Activated CD8-positive, alpha-beta memory T cell treated with anti-CD3 and anti-CD28 coated beads, Interleukin-2, amount 50 U/mL, for 24 hours (primary cell): Measurements from ENCODE around the gene CFAP221.

Experiments used
- DNase-seq: peaks from one replicate; pipeline ENCODE4 v3.0.0-alpha.2; 2020; ENCODE audit errors: extremely low read depth

Gene CFAP221

GRCh38 chr2:119680457-119681202, 136.4 kb downstream of the CFAP221 start:
- DNase-seq = no peak

GRCh38 chr2:119681203-119681867, 137.1 kb downstream of the CFAP221 start:
- no peak for DNase-seq

- no peak for DNase-seq
These were observed 137.6 kb downstream of the CFAP221 start for GRCh38 chr2:119681868-119682220.

GRCh38 chr2:119682578-119682977, 138.3 kb downstream of the CFAP221 start:
- no peak for DNase-seq

GRCh38 chr2:119683074-119683712, 138.9 kb downstream of the CFAP221 start:
- no peak for DNase-seq

- no peak for DNase-seq
These were observed 139.6 kb downstream of the CFAP221 start for GRCh38 chr2:119683713-119684443.

- no peak for DNase-seq
These were observed 140.3 kb downstream of the CFAP221 start for GRCh38 chr2:119684518-119684917.

GRCh38 chr2:119688616-119689015, 144.4 kb downstream of the CFAP221 start:
- DNase-seq = no peak

- no peak for DNase-seq
These were observed 145.0 kb downstream of the CFAP221 start for GRCh38 chr2:119689218-119689617.

- DNase-seq = no peak
These were observed 146.9 kb downstream of the CFAP221 start for GRCh38 chr2:119691189-119691588.

GRCh38 chr2:119691651-119692245, 147.5 kb downstream of the CFAP221 start:
- no peak for DNase-seq

GRCh38 chr2:119692310-119692709, 148.1 kb downstream of the CFAP221 start:
- no peak for DNase-seq

- DNase-seq = no peak
These were observed 148.7 kb downstream of the CFAP221 start for GRCh38 chr2:119692954-119693353.

GRCh38 chr2:119693567-119693966, 149.3 kb downstream of the CFAP221 start:
- no peak for DNase-seq

GRCh38 chr2:119693967-119694366, 149.7 kb downstream of the CFAP221 start:
- no peak for DNase-seq

- DNase-seq = no peak
These were observed 150.2 kb downstream of the CFAP221 start for GRCh38 chr2:119694470-119694844.

GRCh38 chr2:119694845-119695521, 150.7 kb downstream of the CFAP221 start:
- DNase-seq = no peak

- no peak for DNase-seq
These were observed 151.8 kb downstream of the CFAP221 start for GRCh38 chr2:119696005-119696404.

- no peak for DNase-seq
These were observed 152.3 kb downstream of the CFAP221 start for GRCh38 chr2:119696494-119697030.

- no peak for DNase-seq
These were observed 153.2 kb downstream of the CFAP221 start for GRCh38 chr2:119697290-119698020.
